Neural cell (in vitro differentiated cells): ENCODE results near the gene CIC. TPM values are rescaled to one million over a fixed set of nuclear protein-coding genes. Genes with fewer than 3 reads are reported as not detected.

Source experiments
- H2AFZ ChIP-seq: fragments of 200-600, 300-800 bp; sonication (generic), shearing (Covaris generic); 2 replicates; pipeline ENCODE4 v1.6.0; 2014; ENCODE audit warnings: low read depth, mild to moderate bottlenecking, antibody characterized with exemption, low read length, moderate library complexity
- H3F3A ChIP-seq: fragments of 200-600 bp; shearing (Covaris generic); 2 replicates; pipeline ENCODE4 v1.6.1; 2016; ENCODE audit warnings: mild to moderate bottlenecking, moderate library complexity, mixed read lengths, antibody characterized with exemption, low read length; ENCODE audit not compliant: insufficient read depth, poor library complexity, severe bottlenecking
- H3K27ac ChIP-seq: fragments of 200-600, 300-800 bp; sonication (generic), shearing (Covaris generic); 2 replicates; pipeline ENCODE4 v1.5.1; 2014; ENCODE audit warnings: mild to moderate bottlenecking, low read length, moderate library complexity
- H3K27me3 ChIP-seq: fragments of 300-800, 200-600 bp; sonication (generic), shearing (Covaris generic); 2 replicates; pipeline ENCODE4 v1.6.0; 2014; ENCODE audit warnings: mild to moderate bottlenecking, low read depth, low read length, moderate library complexity; ENCODE audit not compliant: insufficient read depth
- H3K36me3 ChIP-seq: fragments of 300-800, 200-600 bp; sonication (generic), shearing (Covaris generic); 2 replicates; pipeline ENCODE4 v1.5.1; 2014; ENCODE audit warnings: mild to moderate bottlenecking, antibody characterized with exemption, low read length, moderate library complexity; ENCODE audit not compliant: insufficient read depth
- H3K4me2 ChIP-seq: fragments of 300-800, 200-600 bp; sonication (generic), shearing (Covaris generic); 2 replicates; pipeline ENCODE4 v1.6.0; 2014; ENCODE audit warnings: mild to moderate bottlenecking, low read length
- H3K4me3 ChIP-seq: fragments of 300-800, 200-600 bp; sonication (generic), shearing (Covaris generic); 2 replicates; pipeline ENCODE4 v1.5.1; 2014; ENCODE audit warnings: mild to moderate bottlenecking, low read length, moderate library complexity
- H3K79me2 ChIP-seq: fragments of 200-600 bp; shearing (Covaris generic); replicated peaks from 2 replicates; pipeline ENCODE4 v1.6.0; 2014; ENCODE audit warnings: mild to moderate bottlenecking, low read length, moderate library complexity; ENCODE audit not compliant: insufficient read depth
- H3K9ac ChIP-seq: fragments of 300-800, 200-600 bp; sonication (generic), shearing (Covaris generic); 2 replicates; pipeline ENCODE4 v1.6.1; 2016; ENCODE audit warnings: mild to moderate bottlenecking, low read length, mixed read lengths
- H3K9me2 ChIP-seq: fragments of 200-600 bp; shearing (Covaris generic); 2 replicates; pipeline ENCODE4 v1.6.1; 2016; ENCODE audit warnings: mild to moderate bottlenecking, low read length, mixed read lengths; ENCODE audit not compliant: insufficient read depth
- H3K9me3 ChIP-seq: fragments of 200-600, 300-800 bp; sonication (generic), shearing (Covaris generic); 2 replicates; pipeline ENCODE4 v1.6.1; 2016; ENCODE audit warnings: mild to moderate bottlenecking, mixed run types, low read length, moderate library complexity, mixed read lengths
- H4K20me1 ChIP-seq: fragments of 200-600 bp; shearing (Covaris generic); 2 replicates; pipeline ENCODE4 v1.6.1; 2016; ENCODE audit warnings: mild to moderate bottlenecking, mixed run types; ENCODE audit not compliant: insufficient read depth
- CTCF ChIP-seq: fragments of 450-650 bp; IDR thresholded peaks from 2 replicates; pipeline ENCODE4 v1.5.1; 2014; ENCODE audit warnings: antibody characterized with exemption, mild to moderate bottlenecking, moderate library complexity; ENCODE audit not compliant: poor library complexity, severe bottlenecking
- EP300 ChIP-seq: fragments of 450-650 bp; conservative IDR thresholded peaks from 2 replicates; pipeline ENCODE4 v1.6.1; 2014; ENCODE audit warnings: antibody characterized with exemption, mild to moderate bottlenecking, moderate library complexity; ENCODE audit not compliant: poor library complexity, severe bottlenecking
- EZH2 ChIP-seq: fragments of 200-600, 300-800 bp; shearing (Covaris generic), sonication (generic); IDR thresholded peaks from 2 replicates; pipeline ENCODE4 v1.6.1; 2014; ENCODE audit warnings: antibody characterized with exemption, low read length, borderline replicate concordance, mild to moderate bottlenecking; ENCODE audit not compliant: insufficient read depth, poor library complexity, severe bottlenecking
- MXI1 ChIP-seq: fragments of 450-650 bp; conservative IDR thresholded peaks from 2 replicates; pipeline ENCODE4 v1.6.1; 2014; ENCODE audit warnings: antibody characterized with exemption, mild to moderate bottlenecking; ENCODE audit not compliant: poor library complexity, severe bottlenecking
- POLR2AphosphoS5 ChIP-seq: IDR thresholded peaks from 2 replicates; pipeline ENCODE4 v1.6.1; 2012
- RAD21 ChIP-seq: fragments of 450-650 bp; conservative IDR thresholded peaks from 2 replicates; pipeline ENCODE4 v1.6.1; 2014; ENCODE audit warnings: antibody characterized with exemption, mild to moderate bottlenecking, moderate library complexity
- REST ChIP-seq: IDR thresholded peaks from 2 replicates; pipeline ENCODE4 v1.6.1; 2012; ENCODE audit warnings: borderline replicate concordance
- SMC3 ChIP-seq: fragments of 450-650 bp; conservative IDR thresholded peaks from 2 replicates; pipeline ENCODE4 v1.6.1; 2014; ENCODE audit warnings: antibody characterized with exemption, mild to moderate bottlenecking, moderate library complexity; ENCODE audit not compliant: poor library complexity
- TAF1 ChIP-seq: IDR thresholded peaks from 2 replicates; pipeline ENCODE4 v1.6.1; 2012; ENCODE audit warnings: low read depth
- polyA minus RNA-seq: library from RNA; depleted of rRNA, polyadenylated mRNA; stranded (reverse); fragments of >200 nt; gene quantifications from 2 replicates; pipeline ENCODE4 v1.2.3, GENCODE V29; 2014
- polyA plus RNA-seq: library from polyadenylated mRNA; depleted of rRNA; stranded (reverse); fragments of >200 nt; gene quantifications from 2 replicates; pipeline ENCODE4 v1.2.3, GENCODE V29; 2014

Gene CIC
- polyA plus RNA-seq (10.8 and 23.1 TPM in 2 replicates), polyA minus RNA-seq (29.0 and 31.0 TPM in 2 replicates)

GRCh38 chr19:42268704-42269477 is at the start of gene CIC:
CIC (plus strand) TSS chr19:42269252; CDS start chr19:42271784, 2,532 bp downstream.
- Histone ChIP-seq H4K20me1 (no peaks in the 10 kb centered on the region), H3K27me3 (no peaks in the 10 kb centered on the region), H3F3A (no peaks in the 10 kb centered on the region), H3K27ac (peak within 1 kb of the TSS; percentile 97), H3K36me3 (no peaks in the 10 kb centered on the region), H3K79me2 (peaks cover 25% of the 10 kb centered on the region), H3K4me2 (peak within 1 kb of the TSS; percentile 91), H3K4me3 (peak within 1 kb of the TSS; percentile 73), H3K9me3 (no peaks in the 10 kb centered on the region), H3K9me2 (no peaks in the 10 kb centered on the region), H2AFZ (peak within 1 kb of the TSS; percentile 56), H3K9ac (peak within 1 kb of the TSS; percentile 93)
- TF ChIP-seq MXI1 (peak; percentile 16), CTCF (peak; percentile 48), REST (peak; percentile 57), TAF1 (no peak), POLR2AphosphoS5 (peak; percentile 21), EP300 (no peak), EZH2 (no peak), RAD21 (no peak), SMC3 (no peak)

- Histone ChIP-seq H4K20me1 (peaks cover 8% of the 10 kb centered on the region), H3K9me2 (no peaks in the 10 kb centered on the region), H3F3A (peaks cover 7% of the 10 kb centered on the region), H3K36me3 (no peaks in the 10 kb centered on the region), H3K9me3 (no peaks in the 10 kb centered on the region), H3K27me3 (no peaks in the 10 kb centered on the region), H3K79me2 (peaks cover 24% of the 10 kb centered on the region), H3K27ac (peak within 1 kb of the TSS; percentile 74), H3K9ac (peak within 1 kb of the TSS; percentile 76), H3K4me2 (peak within 1 kb of the TSS; percentile 98), H3K4me3 (peak within 1 kb of the TSS; percentile 84), H2AFZ (peak within 1 kb of the TSS; percentile 53)
- TF ChIP-seq POLR2AphosphoS5 (peak; percentile 93), EZH2 (no peak), EP300 (peak; percentile 42), SMC3 (peak; percentile 82), CTCF (peak; percentile 81), RAD21 (peak; percentile 74), MXI1 (peak; percentile 96), TAF1 (peak; percentile 67), REST (no peak)
These were observed 49.0 kb upstream of the CIC start, which contains the start of gene ZNF526 for GRCh38 chr19:42219812-42220750. ZNF526 (plus strand) TSS chr19:42220312; CDS start chr19:42224404, 4,092 bp downstream.
